Trophoblast cell (in vitro differentiated cells and primary cell): ENCODE measurements around the gene MCOLN2.
"Not testable (repeated sequence)": the region's sequence is repeated elsewhere in the genome, so short reads cannot be mapped to it uniquely, and the experiment has no call there.

Source experiments
- DNase-seq, 2 donors: peaks; one replicate each; pipeline ENCODE4 v3.0.0-alpha.2; 2016
- H2AFZ ChIP-seq: 2 replicates; pipeline ENCODE4 v1.6.1; 2013; ENCODE audit warnings: low read length, moderate library complexity, mild to moderate bottlenecking; ENCODE audit not compliant: insufficient read depth, poor library complexity
- H2AK5ac ChIP-seq: 2 replicates; pipeline ENCODE4 v1.6.1; 2013; ENCODE audit warnings: mild to moderate bottlenecking, low read length
- H2BK120ac ChIP-seq: 2 replicates; pipeline ENCODE4 v1.6.1; 2013; ENCODE audit warnings: low read length, mild to moderate bottlenecking, moderate library complexity; ENCODE audit not compliant: insufficient read depth, poor library complexity
- H2BK12ac ChIP-seq: 2 replicates; pipeline ENCODE4 v1.6.1; 2013; ENCODE audit warnings: mild to moderate bottlenecking, low read length, moderate library complexity
- H2BK5ac ChIP-seq: 2 replicates; pipeline ENCODE4 v1.6.1; 2013; ENCODE audit warnings: low read length, low read depth, moderate library complexity, mild to moderate bottlenecking; ENCODE audit not compliant: poor library complexity
- H3K14ac ChIP-seq: 2 replicates; pipeline ENCODE4 v1.6.1; 2013; ENCODE audit warnings: mild to moderate bottlenecking, low read length
- H3K18ac ChIP-seq: 2 replicates; pipeline ENCODE4 v1.6.1; 2013; ENCODE audit warnings: mild to moderate bottlenecking, low read length
- H3K23ac ChIP-seq: 2 replicates; pipeline ENCODE4 v1.6.1; 2013; ENCODE audit warnings: low read length
- H3K27ac ChIP-seq: 2 replicates; pipeline ENCODE4 v1.5.1; 2013; ENCODE audit warnings: low read depth, mild to moderate bottlenecking, inconsistent platforms, low read length, moderate library complexity
- H3K27me3 ChIP-seq: 2 replicates; pipeline ENCODE4 v1.6.1; 2013; ENCODE audit warnings: inconsistent platforms, mild to moderate bottlenecking, low read length, moderate library complexity; ENCODE audit not compliant: insufficient read depth
- H3K36me3 ChIP-seq, 2 experiments: 1 replicate in 1 of 2; 2 replicates in 1 of 2; pipeline ENCODE4 v1.6.1; 2013; ENCODE audit warnings: low read length in 2 of 2, mild to moderate bottlenecking in 2 of 2, moderate library complexity in 1 of 2; ENCODE audit not compliant: insufficient read depth in 2 of 2, control insufficient read depth in 1 of 2
- H3K4ac ChIP-seq: 2 replicates; pipeline ENCODE4 v1.6.1; 2013; ENCODE audit warnings: low read depth, mild to moderate bottlenecking, low read length, moderate library complexity
- H3K4me1 ChIP-seq, 2 experiments: 1 replicate in 1 of 2; 2 replicates in 1 of 2; pipeline ENCODE4 v1.6.1; 2013; ENCODE audit warnings: low read length in 2 of 2, mild to moderate bottlenecking in 2 of 2, moderate library complexity in 1 of 2; ENCODE audit not compliant: insufficient read depth in 2 of 2, control insufficient read depth in 1 of 2
- H3K4me2 ChIP-seq: 2 replicates; pipeline ENCODE4 v1.6.1; 2013; ENCODE audit warnings: inconsistent platforms, mild to moderate bottlenecking, low read length, moderate library complexity
- H3K4me3 ChIP-seq: 2 replicates; pipeline ENCODE4 v1.5.1; 2013; ENCODE audit warnings: mild to moderate bottlenecking, low read depth, low read length, inconsistent platforms
- H3K79me1 ChIP-seq: one replicate; pipeline ENCODE4 v1.6.1; 2013; ENCODE audit warnings: low read length
- H3K79me2 ChIP-seq: 2 replicates; pipeline ENCODE4 v1.6.1; 2013; ENCODE audit warnings: low read length, mild to moderate bottlenecking; ENCODE audit not compliant: control insufficient read depth, insufficient read depth, poor library complexity
- H3K9ac ChIP-seq: 2 replicates; pipeline ENCODE4 v1.6.1; 2013; ENCODE audit warnings: mild to moderate bottlenecking, low read length
- H3K9me3 ChIP-seq: 2 replicates; pipeline ENCODE4 v1.6.1; 2013; ENCODE audit warnings: low read depth, mild to moderate bottlenecking, control low read depth, inconsistent platforms, low read length; ENCODE audit not compliant: insufficient read depth
- H4K12ac ChIP-seq: 2 replicates; pipeline ENCODE4 v1.6.1; 2013; ENCODE audit warnings: low read depth, mild to moderate bottlenecking, low read length, moderate library complexity
- H4K8ac ChIP-seq: 2 replicates; pipeline ENCODE4 v1.6.1; 2013; ENCODE audit warnings: low read depth, mild to moderate bottlenecking, low read length, moderate library complexity
- H4K91ac ChIP-seq: one replicate; pipeline ENCODE4 v1.6.1; 2013; ENCODE audit warnings: low read depth, mild to moderate bottlenecking, low read length, moderate library complexity
- WGBS: extraction: QIAGEN DNeasy Blood & Tissue Kit; methylation state at CpG from one replicate; pipeline ENCODE4 v1.1.7; 2013; ENCODE audit warnings: missing lambda C conversion rate; ENCODE audit not compliant: insufficient read length, insufficient coverage; ENCODE audit errors: extremely low coverage; 5-methylcytosine and 5-hydroxymethylcytosine counted together

The MCOLN2 gene

GRCh38 chr1:85005641-85006040, 8.7 kb upstream of the MCOLN2 start:
- not testable (repeated sequence) for H3K4me3 ChIP-seq, H3K79me1 ChIP-seq, H2AK5ac ChIP-seq, H2AFZ ChIP-seq, H3K23ac ChIP-seq, H4K12ac ChIP-seq, H2BK120ac ChIP-seq, H2BK12ac ChIP-seq, H3K4me1 ChIP-seq, H3K18ac ChIP-seq, H3K9me3 ChIP-seq, H3K27ac ChIP-seq, H4K91ac ChIP-seq, H4K8ac ChIP-seq, H3K27me3 ChIP-seq, H3K9ac ChIP-seq, H3K4ac ChIP-seq, H3K79me2 ChIP-seq, H3K36me3 ChIP-seq, DNase-seq, H2BK5ac ChIP-seq, H3K14ac ChIP-seq, H3K4me2 ChIP-seq
- WGBS, result no CpG with 5 or more reads among the region's 1 CpG

- Histone ChIP-seq H3K4me1 (peaks cover 9 to 10% of the 10 kb centered on the region in 2 experiments), H3K4me2 (no peak overlapping the region), H3K27ac (no peak overlapping the region), H2AFZ (no peak overlapping the region), H3K23ac (no peak overlapping the region), H2BK120ac (no peak overlapping the region), H4K91ac (no peak overlapping the region), H3K4ac (no peak overlapping the region), H3K14ac (no peak overlapping the region), H3K79me2 (no peaks in the 10 kb centered on the region), H3K4me3 (no peak overlapping the region), H3K27me3 (peaks cover 29% of the 10 kb centered on the region), H3K18ac (no peak overlapping the region), H3K9me3 (no peaks in the 10 kb centered on the region), H2BK5ac (no peak overlapping the region), H2AK5ac (no peak overlapping the region), H2BK12ac (no peak overlapping the region), H4K12ac (no peak overlapping the region), H4K8ac (no peak overlapping the region), H3K9ac (no peak overlapping the region), H3K36me3 (no peaks in the 10 kb centered on the region), H3K79me1 (no peaks in the 10 kb centered on the region)
- DNase-seq, result no peak
These were observed 4.8 kb upstream of the MCOLN2 start for GRCh38 chr1:85001742-85002141.

- Histone ChIP-seq H3K27ac (no peak overlapping the region), H3K23ac (no peak overlapping the region), H4K8ac (no peak overlapping the region), H3K27me3 (peaks cover 34% of the 10 kb centered on the region), H2AFZ (no peak overlapping the region), H3K4me3 (no peak overlapping the region), H3K4ac (no peak overlapping the region), H3K79me2 (no peaks in the 10 kb centered on the region), H3K14ac (no peak overlapping the region), H3K18ac (no peak overlapping the region), H3K4me1 (peaks cover 9 to 10% of the 10 kb centered on the region in 2 experiments), H3K9me3 (no peaks in the 10 kb centered on the region), H3K9ac (no peak overlapping the region), H2BK12ac (no peak overlapping the region), H2BK120ac (no peak overlapping the region), H2BK5ac (no peak overlapping the region), H3K4me2 (no peak overlapping the region), H3K79me1 (no peaks in the 10 kb centered on the region), H4K12ac (no peak overlapping the region), H4K91ac (no peak overlapping the region), H2AK5ac (no peak overlapping the region), H3K36me3 (no peaks in the 10 kb centered on the region)
- peak in 1 of 2 donors; percentile 38 for DNase-seq
- WGBS, result no CpG with 5 or more reads among the region's 14 CpGs
These were observed 1.8 kb upstream of the MCOLN2 start for GRCh38 chr1:84998642-84999280.

- peak overlapping the region; percentile 87 for H3K4me2 ChIP-seq
- peak overlapping the region; percentile 66 for H3K4me3 ChIP-seq
- WGBS, result no CpG with 5 or more reads among the region's 58 CpGs
- no peak overlapping the region for H3K27ac ChIP-seq
- no peak overlapping the region for H3K4ac ChIP-seq
- no peaks in the 10 kb centered on the region for H3K79me2 ChIP-seq
- H2AK5ac ChIP-seq, result no peak overlapping the region
- no peak overlapping the region for H2BK12ac ChIP-seq
- H3K27me3 ChIP-seq, result peaks cover 34% of the 10 kb centered on the region
- no peak overlapping the region for H3K9ac ChIP-seq
- no peaks in the 10 kb centered on the region for H3K36me3 ChIP-seq
- no peak overlapping the region for H3K23ac ChIP-seq
- H4K12ac ChIP-seq, result no peak overlapping the region
- DNase-seq, result peak; percentile 7 to 27
- H3K4me1 ChIP-seq, result peaks cover 9 to 10% of the 10 kb centered on the region in 2 experiments
- peak overlapping the region; percentile 17 for H2AFZ ChIP-seq
- H2BK5ac ChIP-seq, result no peak overlapping the region
- H3K14ac ChIP-seq, result no peak overlapping the region
- H3K9me3 ChIP-seq, result no peaks in the 10 kb centered on the region
- no peak overlapping the region for H4K8ac ChIP-seq
- H3K79me1 ChIP-seq, result no peaks in the 10 kb centered on the region
- H4K91ac ChIP-seq, result no peak overlapping the region
- no peak overlapping the region for H3K18ac ChIP-seq
- no peak overlapping the region for H2BK120ac ChIP-seq
These were observed 1.0 kb upstream of the MCOLN2 start for GRCh38 chr1:84997667-84998600.
